Measurements from ENCODE around the gene ATOH7.
"Not testable (repeated sequence)": the region's sequence is repeated elsewhere in the genome, so short reads cannot be mapped to it uniquely, and the experiment has no call there.

Gene ATOH7

DNA sequence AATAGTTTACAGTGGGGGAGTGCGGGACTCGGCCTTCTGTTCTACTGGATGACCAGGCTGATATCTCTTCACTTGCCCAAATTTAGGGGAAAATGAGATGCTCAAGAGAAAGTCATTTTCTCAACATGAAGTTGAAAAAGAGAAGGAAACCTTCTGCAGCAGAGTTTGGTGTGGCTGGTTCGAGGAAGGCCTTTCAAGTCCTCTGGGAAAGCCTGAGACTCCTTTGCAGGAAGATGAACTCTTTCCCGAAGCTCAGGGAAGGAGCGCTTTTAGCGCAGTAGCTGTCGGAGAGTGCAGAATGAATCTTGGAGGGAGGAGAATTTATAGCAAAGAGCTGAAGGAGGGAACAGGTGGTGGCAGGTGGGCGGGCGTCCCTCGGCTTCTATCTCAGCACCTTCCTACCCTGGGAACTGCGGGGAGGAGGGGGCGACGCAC is at the start of gene ATOH7:
Gene ATOH7, minus strand, starts transcription at position 297 of the 435 bp plus-strand sequence. CDS start 436 bp downstream, outside the sequence.
- TF ChIP-seq, protein P1, sequence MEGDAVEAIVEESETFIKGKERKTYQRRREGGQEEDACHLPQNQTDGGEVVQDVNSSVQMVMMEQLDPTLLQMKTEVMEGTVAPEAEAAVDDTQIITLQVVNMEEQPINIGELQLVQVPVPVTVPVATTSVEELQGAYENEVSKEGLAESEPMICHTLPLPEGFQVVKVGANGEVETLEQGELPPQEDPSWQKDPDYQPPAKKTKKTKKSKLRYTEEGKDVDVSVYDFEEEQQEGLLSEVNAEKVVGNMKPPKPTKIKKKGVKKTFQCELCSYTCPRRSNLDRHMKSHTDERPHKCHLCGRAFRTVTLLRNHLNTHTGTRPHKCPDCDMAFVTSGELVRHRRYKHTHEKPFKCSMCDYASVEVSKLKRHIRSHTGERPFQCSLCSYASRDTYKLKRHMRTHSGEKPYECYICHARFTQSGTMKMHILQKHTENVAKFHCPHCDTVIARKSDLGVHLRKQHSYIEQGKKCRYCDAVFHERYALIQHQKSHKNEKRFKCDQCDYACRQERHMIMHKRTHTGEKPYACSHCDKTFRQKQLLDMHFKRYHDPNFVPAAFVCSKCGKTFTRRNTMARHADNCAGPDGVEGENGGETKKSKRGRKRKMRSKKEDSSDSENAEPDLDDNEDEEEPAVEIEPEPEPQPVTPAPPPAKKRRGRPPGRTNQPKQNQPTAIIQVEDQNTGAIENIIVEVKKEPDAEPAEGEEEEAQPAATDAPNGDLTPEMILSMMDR (IDR thresholded peaks at IDR 0.05; ENCODE audit: low read depth, low read length, missing control alignments) = no peak
- peaks cover 2% of the 10 kb centered on the region for H3K27me3 ChIP-seq (replicated peaks)
- H3K27ac ChIP-seq = no peak within 1 kb of the TSS
- in situ Hi-C loops (cut with HindIII; ENCODE audit: low pct_ligation_motif_present, low sequenced_read_pairs) = no loop called here
- H3K36me3 ChIP-seq (replicated peaks) = no peaks in the 10 kb centered on the region
- peak within 1 kb of the TSS; percentile 69 for H3K4me3 ChIP-seq (ENCODE audit: low read depth, low read length)
- no peak for DNase-seq

DNA sequence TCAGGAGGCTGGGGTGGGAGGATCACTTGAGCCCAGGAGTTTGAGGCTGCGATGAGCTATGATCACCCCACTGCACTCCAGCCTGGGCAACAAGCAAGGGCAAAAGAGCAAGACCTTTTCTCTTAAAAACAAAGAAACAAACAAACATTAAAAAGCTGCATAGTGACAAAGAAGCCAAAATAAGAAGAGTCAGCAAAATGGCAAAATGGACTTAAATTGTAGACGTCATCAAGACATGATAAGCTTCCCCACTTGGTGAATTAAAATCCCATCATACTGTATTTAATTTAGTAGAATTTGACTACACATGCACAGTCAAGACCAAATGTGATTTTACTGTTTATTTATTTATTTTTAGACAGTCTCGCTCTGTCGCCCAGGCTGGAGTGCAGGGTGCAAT is 48.8 kb upstream of the ATOH7 start:
- H3K4me3 ChIP-seq (ENCODE audit: low read depth, low read length) = no peak overlapping the region
- no peak for DNase-seq
- H3K36me3 ChIP-seq (replicated peaks) = no peaks in the 10 kb centered on the region
- in situ Hi-C loops (cut with HindIII; ENCODE audit: low pct_ligation_motif_present, low sequenced_read_pairs) = no loop called here
- TF ChIP-seq, protein P1 (IDR thresholded peaks at IDR 0.05; ENCODE audit: low read depth, low read length, missing control alignments) = no peak
- no peak overlapping the region for H3K27ac ChIP-seq
- no peaks in the 10 kb centered on the region for H3K27me3 ChIP-seq (replicated peaks)

DNA sequence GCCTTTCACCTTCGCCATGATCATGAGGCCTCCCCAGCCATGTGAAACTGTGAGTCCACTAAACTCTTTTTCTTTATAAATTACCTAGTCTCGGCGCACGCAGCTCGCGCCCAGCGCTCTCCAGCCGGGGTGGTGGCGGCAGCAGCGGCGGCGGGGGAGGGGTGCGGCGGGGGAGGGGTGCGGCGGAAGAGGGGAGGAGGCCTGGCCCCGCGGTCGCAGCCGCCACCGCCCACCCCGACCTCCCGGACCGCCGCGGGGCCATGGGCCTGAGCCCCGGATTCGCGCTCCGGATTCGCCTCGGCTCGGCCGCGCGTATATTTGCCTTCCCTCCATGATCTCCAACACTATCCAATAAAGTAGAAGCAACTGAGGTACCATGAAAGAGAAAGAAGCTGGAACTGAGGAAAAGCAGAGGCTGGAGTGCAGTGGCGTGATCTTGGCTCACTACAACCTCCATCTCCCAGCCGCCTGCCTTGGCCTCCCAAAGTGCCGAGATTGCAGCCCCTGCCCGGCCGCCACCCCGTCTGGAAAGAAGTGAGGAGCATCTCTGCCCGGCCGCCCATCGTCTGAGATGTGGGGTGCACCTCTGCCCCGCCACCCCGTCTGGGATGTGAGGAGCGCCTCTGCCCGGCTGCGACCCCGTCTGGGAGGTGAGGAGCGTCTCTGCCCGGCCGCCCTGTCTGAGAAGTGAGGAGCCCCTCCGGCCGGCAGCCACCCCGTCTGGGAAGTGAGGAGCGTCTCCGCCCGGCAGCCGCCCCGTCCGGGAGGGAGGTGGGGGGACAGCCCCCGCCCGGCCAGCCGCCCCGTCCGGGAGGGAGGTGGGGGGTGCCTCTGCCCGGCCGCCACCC is 47.2 kb upstream of the ATOH7 start:
- H3K27ac ChIP-seq; H3K4me3 ChIP-seq (ENCODE audit: low read depth, low read length); H3K27me3 ChIP-seq (replicated peaks); in situ Hi-C loops (cut with HindIII; ENCODE audit: low pct_ligation_motif_present, low sequenced_read_pairs); H3K36me3 ChIP-seq (replicated peaks); DNase-seq: not testable (repeated sequence)

DNA sequence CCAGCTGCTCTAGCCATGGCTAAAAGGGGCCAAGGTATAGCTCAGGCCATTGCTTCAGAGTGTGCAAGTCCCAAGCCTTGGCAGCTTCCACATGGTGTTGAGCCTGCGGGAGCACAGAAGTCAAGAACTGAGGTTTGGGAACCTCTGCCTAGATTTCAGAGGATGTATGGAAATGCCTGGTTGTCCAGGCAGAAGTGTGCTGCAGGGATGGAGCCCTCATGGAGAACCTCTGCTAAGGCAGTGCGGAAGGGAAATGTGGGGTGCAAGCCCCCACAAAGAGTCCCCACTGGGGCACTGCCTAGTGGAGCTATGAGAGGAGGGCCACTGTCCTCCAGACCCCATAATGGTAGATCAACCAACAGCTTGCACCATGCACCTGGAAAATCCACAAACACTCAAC is 45.9 kb upstream of the ATOH7 start:
- in situ Hi-C loops (cut with HindIII; ENCODE audit: low pct_ligation_motif_present, low sequenced_read_pairs); DNase-seq; H3K27me3 ChIP-seq (replicated peaks); H3K36me3 ChIP-seq (replicated peaks); H3K4me3 ChIP-seq (ENCODE audit: low read depth, low read length); H3K27ac ChIP-seq: not testable (repeated sequence)

DNA sequence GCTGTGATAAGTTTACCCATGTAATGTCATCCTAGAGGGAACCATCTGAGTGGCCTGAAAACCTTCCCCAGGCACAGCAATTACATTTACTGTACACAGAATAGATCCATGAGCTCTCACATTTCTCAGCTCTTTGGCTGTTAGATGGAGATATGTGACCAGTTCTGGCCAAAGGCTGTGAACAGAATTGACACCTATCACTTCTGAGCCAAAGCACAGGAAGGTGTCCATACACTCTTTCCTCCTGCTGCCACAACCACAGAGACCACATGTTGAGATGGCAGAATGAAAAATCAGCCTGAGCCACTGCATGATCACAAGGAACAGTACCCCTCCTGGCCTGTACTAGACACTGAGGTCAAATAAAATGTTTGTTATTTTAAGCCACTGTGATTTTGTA is 44.3 kb upstream of the ATOH7 start:
- Histone ChIP-seq H3K36me3 (replicated peaks) (no peaks in the 10 kb centered on the region), H3K4me3 (ENCODE audit: low read depth, low read length) (no peak overlapping the region), H3K27me3 (replicated peaks) (no peaks in the 10 kb centered on the region), H3K27ac (no peak overlapping the region)
- no peak for DNase-seq
- TF ChIP-seq, protein P1 (IDR thresholded peaks at IDR 0.05; ENCODE audit: low read depth, low read length, missing control alignments) = no peak
- in situ Hi-C loops (cut with HindIII; ENCODE audit: low pct_ligation_motif_present, low sequenced_read_pairs) = no loop called here

DNA sequence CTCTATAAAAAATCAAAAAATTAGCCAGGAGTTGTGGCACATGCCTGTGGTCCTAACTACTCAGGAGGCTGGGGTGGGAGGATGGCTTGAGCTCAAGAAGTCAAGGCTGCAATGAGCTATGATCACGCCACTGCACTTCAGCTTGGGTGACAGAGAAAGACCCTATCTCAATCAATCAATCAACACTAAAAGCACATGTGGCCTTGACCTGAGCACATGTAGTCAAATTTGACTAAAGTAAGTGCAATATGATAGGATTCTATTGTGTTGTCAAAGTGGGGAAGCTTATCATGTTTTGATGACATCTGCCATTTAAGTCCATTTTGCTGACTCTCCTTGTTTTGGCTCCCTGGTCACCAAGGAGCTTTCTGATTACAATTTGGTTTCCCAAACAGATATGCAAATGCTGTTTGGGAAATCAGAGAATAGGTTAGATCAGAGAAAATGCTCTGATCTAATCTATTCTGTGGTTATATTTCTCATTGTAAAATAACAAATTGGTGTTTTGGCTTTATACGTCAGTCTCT is 43.8 kb upstream of the ATOH7 start:
- TF ChIP-seq, protein P1 (IDR thresholded peaks at IDR 0.05; ENCODE audit: low read depth, low read length, missing control alignments) = no peak
- no peak overlapping the region for H3K4me3 ChIP-seq (ENCODE audit: low read depth, low read length)
- H3K27ac ChIP-seq = no peak overlapping the region
- in situ Hi-C loops (cut with HindIII; ENCODE audit: low pct_ligation_motif_present, low sequenced_read_pairs) = no loop called here
- DNase-seq = no peak
- no peaks in the 10 kb centered on the region for H3K27me3 ChIP-seq (replicated peaks)
- no peaks in the 10 kb centered on the region for H3K36me3 ChIP-seq (replicated peaks)
